A204.1 (cell line): ENCODE data around the gene CNP.
"Not testable (repeated sequence)": the region's sequence is repeated elsewhere in the genome, so short reads cannot be mapped to it uniquely, and the experiment has no call there.

ENCODE experiments used
- FAIRE-seq: peaks from 2 replicates; lab custom pipeline; 2012; peaks lifted over from hg19 to GRCh38; lab: Jason Lieb, UNC

Gene CNP

DNA sequence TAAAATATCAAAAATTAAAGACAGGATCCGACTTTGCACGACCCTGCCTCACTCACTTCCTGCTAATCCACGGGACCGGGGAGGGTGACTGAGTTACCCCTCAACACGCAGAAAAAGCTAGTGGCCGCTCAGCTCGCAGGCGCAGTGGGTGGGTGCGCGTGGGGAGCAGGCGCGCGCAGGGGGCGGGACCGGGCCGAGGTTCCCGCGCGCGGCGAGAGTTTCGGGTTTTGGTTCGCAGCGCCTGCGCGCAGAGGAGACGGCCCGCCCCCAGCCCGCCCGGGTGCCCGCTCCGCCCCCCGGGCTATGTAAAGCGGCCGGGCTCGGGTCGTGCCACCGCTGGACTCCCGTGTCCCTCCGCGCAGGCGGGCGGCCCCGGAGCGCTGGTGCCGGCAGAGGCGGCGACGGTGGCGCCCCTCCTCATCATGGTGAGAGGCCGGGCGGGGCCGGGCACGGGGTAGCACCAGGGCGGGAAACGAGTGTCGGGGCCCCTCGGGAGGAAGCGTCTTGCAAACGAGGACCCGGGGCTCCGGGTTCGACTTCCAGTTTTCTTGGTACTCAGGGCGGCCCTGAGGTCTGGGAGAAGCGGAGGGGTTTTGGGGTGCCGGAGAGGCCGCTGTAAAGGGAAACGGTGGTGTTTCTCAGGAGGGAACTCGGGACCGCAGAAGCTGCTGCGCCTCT is at the start of gene CNP:
TSS of gene CNP (plus strand) at position 333 of the 678 bp plus-strand sequence. CDS start at position 423, 90 bp downstream.
- FAIRE-seq: no peak

DNA sequence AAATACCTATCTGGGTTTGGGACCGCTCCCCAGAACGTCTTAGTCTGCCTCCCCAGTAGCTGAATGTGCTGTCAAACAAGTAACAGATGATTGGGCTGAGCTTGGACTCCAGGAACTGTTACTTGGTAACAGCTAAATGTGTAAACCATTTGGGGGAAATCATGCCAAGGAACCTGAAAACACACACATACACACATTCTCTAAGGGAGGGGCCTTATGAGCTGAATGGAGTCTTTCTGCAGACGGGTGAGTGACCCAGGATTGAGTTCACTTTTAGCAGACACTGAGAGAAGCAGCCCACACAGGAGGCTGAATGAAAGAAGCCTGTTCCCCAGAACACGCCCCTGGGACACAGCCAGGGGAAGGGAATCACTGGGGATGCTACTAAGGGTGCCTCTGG is 49.4 kb upstream of the CNP start:
- FAIRE-seq: no peak

DNA sequence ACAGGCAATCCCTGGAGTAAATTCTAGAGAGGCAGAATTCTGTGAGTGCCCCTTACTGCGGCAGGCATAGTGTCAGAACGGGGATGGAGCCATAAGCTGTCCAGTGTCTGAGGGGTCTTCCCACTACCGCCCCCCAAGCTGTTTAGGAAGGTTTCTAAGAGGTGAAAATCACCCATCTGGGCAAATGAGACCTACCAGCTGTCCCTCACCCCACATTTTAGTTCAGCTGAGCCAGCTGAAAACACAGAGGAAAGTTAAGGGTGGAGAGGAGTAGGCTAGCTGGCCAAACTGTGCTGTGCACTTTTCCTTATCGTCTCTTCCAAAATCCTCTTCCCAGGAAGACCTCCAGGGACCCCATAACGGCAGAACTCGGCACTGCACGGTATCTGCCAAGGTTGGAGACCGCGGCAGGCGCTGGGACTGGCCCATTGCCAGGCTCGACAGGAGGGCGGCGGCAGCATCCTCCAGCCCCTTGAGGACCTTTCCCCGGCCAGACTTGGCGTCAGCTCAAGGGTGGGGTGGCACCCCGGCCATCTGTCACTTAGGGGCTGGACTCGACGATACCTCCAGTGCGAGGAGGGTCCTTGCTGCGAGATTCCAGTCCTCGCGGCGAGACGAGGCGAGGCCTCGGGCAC is 48.8 kb upstream of the CNP start:
- FAIRE-seq: no peak

DNA sequence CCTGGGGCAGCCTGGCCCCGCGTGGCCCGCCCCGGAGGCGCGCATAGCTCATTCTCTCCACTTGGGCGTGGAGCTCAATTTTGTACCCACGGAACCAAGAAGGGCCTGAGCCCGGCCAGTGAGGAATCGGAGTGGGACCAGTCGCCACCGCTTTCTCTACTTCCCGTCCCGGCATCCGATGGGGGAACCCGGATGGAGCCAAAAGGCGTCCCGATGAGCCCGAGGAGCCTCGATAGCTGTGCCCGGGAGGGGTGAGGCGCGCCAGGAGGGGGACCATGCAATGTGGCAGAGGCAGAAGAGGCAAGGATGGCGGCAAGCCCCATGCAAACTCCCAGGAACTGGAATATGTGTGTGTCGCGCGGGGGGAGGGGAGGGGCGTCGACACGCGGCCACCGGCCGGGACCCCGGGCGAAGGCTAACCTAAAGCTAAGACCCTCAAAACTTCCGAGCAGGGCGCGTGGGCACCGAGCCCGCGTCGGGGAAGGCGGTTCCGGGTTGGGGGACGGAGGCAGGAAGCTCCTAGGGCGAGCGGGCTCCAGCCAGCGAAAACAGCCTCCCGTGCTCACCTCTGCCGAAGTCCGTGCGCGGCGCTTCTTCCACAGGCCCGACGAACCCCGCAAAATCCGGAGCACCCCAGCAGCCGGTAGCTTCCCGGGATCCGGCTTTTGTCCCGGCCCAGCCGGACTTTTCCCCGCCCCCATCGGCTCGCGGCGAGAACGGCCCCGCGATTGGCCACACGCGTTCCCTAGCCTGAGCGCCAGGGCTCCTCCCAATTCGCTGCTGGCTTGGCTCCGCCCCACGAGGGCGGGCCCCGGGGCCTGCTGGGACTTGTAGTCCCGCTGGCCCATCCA is 48.1 kb upstream of the CNP start, which contains the start of gene ACLY:
TSS of gene ACLY (minus strand) at position 638 of the 851 bp plus-strand sequence. CDS start 5,078 bp downstream, outside the sequence.
- peak; percentile 74 for FAIRE-seq

DNA sequence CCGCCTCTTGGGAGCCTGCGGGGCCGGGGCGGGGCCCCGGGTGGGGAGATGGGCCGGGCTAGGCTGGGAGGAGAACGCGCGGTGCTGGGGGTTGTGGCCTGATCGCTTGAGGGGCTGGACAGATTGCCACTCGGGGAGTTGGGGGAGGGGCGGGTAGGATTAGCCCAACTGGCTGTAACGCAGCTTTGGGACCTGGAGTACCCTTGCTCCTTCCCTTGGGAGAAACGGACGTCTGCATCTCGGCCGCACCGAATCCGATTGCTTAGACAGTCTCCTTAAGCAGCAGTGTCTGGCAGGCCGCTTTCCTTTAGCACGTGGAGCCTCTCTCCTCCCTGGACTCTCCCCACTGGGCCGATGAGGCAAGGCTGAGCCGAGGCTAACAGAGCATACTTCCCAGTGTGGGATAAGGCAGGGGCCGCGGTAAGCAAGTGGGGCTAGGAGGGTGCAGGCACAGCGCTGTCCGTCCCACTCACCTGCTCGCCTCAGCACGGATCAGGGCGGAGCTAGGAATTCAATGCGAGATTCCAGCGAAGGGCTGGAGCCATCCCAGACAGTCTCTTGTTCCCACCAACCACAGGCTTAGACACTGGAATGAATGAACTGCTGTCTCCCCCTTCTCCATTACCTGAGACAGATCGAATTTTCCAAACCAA is 47.3 kb upstream of the CNP start:
- FAIRE-seq: no peak

DNA sequence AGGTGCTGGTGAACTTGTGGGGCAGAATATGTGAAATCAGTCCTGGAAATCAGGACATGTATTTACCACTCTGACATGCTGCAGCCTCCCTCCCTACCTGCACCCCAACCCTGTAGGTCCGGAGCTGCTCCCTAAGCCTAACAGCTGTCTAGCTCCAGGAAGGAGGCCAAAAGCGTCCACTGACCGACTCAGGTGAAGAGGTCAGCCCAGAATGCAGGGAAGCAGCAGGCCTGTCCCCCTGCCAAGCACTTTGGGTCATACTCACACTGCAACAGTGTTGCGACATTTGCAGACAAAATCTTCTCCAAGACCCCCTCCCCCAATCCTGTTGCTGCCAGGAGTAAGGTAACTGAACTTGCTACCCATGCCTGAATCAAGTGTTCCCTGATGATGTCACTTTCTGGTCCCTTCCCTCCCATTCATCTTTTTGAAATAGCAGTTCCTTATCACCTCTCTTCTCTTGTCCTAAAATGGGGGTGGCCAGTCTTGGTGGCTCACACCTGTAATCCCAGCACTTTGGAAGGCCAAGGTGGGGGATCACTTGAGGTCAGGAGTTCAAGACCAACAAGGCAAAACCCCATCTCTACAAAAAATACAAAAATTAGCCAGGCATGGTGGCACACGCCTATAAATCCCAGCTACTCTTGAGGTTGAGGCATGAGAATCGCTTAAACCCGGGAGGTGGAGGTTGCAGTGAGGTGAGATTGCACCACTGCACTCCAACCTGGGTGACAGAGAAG is 46.6 kb upstream of the CNP start:
- no peak for FAIRE-seq

DNA sequence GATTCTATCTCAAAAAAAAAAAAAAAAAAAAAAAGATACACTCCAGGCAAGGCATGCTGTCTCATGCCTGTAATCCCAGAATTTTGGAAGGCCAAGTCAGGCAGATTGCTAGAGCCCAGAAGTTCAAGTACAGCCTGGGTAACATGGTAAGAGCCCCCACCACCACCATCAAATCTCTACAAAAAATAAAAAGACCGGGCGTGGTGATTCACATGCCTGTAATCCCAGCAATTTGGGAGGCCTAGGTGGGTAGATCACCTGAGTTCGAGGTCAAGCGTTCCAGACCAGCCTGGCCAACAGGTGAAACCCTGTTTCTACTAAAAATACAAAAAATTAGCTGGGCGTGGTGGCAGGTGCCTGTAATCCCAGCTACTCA is 46.0 kb upstream of the CNP start:
- no peak for FAIRE-seq

DNA sequence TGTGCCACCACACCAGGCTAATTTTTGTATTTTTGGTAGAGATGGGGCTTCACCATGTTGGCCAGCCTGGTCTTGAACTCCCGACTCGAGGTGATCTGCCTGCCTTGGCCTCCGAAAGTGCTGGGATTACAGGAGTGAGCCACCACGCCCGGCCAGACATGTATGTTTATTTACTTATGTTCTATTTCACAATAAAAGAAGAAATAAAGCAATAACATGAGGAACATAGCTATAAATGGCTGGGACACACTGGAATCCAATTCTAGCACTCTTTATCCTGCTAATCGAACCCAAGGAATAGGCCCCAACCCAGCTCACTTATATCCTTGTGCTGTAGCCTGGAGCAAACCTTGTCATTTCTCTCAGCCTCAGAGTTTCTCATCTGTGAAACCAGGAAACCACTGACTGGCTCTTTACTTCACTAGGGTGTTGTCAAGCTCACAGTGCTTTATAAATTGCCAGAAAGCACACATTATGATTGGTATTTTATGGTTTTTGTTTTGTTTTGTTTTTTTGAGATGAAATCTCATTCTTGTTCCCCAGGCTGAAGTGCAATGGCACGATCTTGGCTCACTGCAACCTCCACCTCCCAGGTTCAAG is 40.5 kb upstream of the CNP start:
- no peak for FAIRE-seq

DNA sequence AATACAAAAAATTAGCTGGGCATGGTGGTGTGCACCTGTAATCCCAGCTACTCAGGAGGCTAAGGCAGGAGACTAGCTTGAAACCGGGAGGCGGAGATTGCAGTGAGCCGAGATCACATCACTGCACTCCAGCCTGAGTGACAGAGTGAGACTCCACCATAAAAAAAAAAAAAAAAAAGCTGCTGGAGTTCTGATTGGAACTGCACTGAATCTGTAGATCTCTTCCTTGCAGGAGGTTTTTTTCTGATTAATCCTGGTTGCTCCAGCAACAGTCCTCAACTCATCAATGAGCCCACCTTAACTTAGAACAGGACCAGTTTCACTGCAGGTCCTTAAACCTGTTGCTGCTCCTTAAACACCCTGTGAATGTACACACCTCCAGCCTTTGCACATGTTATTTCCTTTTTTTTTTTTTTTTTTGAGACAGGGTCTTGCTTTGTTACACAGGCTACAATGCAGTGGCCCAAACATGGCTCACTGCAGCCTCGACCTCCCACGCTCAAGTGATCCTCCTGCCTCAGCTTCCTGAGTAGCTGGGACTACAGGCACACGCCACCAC is 37.8 kb upstream of the CNP start:
- no peak for FAIRE-seq

DNA sequence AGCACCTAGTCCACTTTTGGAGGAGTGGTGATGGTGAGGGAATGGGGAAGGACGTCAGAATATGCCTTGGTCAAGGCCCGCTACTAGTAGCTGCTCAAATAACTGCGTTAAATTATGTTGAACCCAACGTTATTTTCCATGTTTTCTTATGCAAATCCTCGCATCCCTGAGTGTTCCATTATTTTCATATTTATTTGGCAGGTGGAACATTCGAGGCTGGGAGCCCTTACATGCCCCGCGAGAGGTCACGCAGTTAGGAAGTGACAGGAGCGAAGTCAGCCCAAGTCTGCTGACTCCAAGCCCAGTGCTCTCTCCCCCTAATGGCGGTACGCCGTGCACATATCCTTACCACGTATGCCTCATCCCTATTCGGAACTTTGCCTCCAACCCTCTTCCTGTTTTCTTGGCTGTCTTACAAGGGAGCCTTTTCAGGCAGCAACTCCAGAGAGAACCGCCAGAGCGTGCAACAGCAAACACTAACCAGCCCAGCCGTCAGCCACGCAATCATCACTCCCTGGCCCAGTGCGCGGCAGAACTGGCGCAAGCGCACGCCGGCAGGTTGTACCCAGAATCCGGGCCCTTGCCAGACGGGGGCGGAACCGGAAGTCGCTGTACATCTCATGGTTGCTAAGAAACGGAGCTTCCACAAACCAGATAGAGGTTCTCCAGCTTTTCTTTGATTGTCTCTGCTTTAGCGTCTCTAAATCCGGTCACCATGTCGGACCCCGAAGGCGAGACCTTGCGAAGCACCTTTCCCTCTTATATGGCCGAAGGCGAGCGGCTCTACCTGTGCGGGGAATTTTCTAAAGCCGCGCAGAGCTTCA is 36.4 kb upstream of the CNP start, which contains the start of gene ODAD4:
TSS of gene ODAD4 (plus strand) at position 609 of the 824 bp plus-strand sequence. CDS start at position 716, 107 bp downstream.
- FAIRE-seq: peak; percentile 70

DNA sequence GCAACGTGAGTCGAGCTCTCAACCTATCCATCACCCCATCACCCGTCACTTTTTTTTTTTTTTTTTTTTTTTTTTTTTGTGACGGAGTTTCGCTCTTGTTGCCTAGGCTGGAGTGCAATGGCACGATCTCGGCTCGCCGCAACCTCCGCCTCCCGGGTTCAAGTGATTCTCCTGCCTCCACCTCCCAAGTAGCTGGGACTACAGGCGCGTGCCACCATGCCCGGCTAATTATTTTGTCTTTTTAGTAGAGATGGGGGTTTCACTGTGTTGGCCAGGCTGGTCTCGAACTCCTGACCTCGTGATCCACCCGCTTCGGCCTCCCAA is 35.8 kb upstream of the CNP start:
- not testable (repeated sequence) for FAIRE-seq

DNA sequence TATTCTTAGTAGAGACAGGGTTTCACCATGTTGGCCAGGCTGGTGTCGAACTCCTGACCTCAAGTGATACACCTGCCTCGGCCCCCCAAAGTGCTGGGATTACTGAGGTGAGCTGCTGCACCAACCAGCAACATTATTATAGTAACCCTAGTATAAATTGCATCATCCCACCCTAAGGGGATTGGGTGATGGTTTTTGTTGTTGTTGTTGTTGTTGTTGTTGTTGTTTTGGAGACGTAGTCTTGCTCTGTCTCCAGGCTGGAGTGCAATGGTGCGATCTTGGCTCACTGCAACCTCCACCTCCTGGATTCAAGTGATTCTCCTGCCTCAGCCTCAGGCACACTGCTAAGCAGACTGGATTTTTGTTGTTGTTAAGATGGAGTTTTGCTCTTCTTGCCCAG is 34.9 kb upstream of the CNP start:
- not testable (repeated sequence) for FAIRE-seq

DNA sequence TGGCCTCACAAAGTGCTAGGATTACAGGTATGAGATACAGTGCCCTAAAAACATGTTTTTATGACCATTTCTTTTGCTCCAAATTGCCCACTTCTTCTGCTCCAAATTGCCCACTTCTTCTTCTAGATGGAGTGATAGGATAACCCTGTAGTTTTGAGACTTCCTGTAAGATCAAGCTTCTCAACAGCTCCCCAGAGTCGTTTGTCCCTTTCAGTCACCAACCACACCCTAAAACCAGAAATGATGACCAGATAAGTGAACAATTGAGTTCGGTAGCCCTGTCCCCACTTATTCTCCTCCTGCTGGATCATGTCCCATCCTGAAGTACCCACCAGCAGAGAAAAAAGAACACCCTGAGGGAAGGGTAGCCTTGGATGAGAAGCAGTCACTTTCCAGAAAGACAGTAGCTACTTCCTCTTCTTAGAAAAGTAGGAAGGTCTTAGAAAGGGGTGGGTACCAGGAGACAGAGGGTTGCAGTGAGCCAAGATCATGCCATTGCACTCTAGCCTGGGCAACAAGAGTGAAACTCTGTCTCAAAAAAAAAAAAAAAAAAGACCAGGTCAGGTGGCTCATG is 33.7 kb upstream of the CNP start:
- FAIRE-seq: no peak

DNA sequence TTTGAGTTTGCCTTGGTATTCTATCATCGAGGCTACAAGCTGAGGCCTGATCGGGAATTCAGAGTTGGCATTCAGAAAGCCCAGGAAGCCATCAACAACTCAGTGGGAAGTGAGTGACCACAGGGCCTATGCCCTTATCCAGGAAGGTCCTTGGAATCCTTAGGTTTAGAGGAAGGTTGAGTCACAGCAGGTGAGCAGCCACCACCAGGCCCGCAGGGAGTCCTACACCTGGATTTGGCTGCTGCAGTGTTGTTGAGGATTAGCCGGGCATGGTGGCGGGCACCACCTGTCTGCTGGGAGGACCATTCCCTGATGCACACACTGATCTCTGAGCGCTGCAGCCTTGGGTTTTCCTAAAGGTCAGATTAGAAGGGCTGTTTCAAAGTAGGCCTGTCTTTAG is 31.0 kb upstream of the CNP start:
- no peak for FAIRE-seq

DNA sequence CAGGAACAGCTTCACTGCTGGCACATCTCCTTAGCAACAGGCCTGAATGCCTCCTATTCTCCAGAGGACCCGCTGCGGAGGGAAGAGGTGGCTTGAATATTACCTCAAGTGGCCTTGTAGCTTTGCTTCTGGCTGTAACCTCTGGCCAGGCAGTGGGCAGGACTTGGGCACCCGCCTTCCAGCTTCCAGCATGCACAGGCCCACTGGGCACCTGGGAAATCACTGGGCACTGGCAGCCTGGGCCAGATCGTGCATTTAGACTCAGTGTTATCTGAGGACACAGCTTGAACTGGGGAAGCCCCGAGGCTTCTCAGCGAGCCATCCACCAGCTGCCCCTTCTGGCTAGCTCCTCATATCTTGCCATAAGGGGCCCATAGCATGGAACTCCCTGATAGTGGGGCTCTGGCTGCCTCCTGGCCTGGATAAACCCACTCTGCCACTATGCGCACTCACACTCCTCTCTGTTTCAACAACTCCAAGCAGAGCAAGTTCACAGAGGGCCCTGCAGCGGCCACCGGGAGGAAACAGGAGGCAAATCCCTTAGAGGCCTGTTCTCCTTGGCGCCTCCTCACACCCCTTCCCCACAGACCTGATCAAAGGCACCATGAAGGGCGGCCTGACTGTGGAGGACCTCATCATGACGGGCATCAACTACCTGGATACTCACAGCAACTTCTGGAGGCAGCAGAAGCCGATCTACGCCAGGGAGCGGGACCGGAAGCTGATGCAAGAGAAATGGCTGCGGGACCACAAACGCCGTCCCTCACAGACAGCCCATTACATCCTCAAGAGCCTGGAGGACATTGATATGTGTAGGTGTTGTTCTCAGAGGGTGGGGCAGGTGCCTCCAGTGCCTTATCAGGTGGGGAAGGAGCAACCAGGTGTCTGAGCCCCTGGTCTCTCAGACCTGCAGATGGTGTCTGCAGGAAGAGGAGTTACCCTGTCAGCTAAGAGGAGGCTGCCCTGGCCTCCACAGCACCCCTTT is 28.3 kb upstream of the CNP start:
- no peak for FAIRE-seq

DNA sequence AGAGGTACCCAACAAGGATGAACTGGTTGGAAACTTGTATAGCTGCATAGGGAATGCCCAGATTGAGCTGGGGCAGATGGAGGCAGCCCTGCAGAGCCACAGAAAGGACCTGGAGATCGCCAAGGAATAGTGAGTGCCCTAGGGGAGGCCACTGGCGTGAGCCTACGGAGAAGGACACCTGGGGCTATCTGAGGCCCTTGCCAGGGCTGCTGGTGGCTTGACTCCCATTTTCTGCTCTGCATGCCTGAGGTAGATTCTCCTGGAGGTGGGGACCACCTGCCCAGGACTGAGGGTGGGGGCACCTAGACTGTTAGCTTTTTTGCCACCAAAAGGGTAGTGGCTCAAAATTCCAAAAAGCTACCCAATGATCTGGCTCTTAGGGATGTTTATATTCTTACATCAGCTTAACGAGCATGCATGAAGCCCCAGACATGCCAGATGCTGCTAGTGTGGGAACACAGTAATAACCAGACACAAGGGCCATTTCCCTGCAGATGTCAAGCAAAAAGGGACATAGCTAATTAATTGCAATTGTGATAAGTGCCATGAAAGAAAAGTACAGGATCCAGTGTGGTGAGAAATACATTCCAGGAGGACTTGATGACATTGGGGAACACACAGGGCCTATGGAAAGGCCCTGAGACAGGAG is 27.4 kb upstream of the CNP start:
- no peak for FAIRE-seq

DNA sequence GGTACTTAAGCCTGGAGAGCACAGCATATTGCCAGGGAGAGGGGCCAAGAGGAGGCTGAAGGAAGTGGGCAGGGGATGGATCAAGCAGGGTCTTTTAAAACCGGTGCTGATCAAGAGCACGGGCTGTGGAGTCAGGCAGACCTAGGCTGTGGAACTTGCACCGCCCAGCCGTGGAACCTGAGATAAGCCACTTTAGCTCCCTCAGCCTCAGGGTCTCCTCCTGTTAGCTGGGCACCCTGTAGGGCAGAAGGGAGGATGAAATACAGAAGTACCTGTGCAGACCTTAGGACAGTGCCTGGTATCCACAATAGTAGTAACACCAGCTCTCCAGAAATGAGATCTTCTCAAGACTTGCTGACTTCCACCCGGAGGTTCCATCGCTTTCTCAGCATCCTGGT is 26.9 kb upstream of the CNP start:
- FAIRE-seq: no peak

DNA sequence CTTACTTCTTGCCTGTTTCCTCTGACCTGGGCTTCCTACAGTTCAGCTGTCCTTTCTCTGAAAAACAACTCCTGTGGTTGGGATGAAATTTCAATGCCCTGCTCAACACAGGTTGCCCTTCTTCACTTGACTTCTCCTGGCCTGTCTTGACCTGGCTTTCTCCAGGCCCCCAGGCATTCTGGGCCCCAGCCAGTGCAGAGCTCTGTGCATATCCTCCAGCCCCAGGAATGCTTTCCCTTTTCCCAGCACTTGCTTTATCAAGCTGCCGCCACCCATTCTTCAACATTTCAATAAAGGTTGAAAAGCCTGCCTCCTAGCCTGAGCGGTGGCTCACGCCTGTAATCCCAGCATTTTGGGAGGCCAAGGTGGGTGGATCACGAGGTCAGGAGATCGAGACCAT is 25.4 kb upstream of the CNP start:
- no peak for FAIRE-seq
